ENCODE measurements around the gene CNTN2. TPM values are rescaled to one million over a fixed set of nuclear protein-coding genes. Genes with fewer than 3 reads are reported as not detected.

The CNTN2 gene
- total and polyA plus RNA-seq, 4 donors, result 0.16 to 1.3 TPM; not detected in 2

- no peaks in the 10 kb centered on the region for H3K4me1 ChIP-seq (ENCODE audit: control insufficient read depth in 1 of 2, insufficient read depth in 2 of 2, low read length in 2 of 2)
- no peak overlapping the region for H3K27ac ChIP-seq (ENCODE audit: low read depth in 1 of 2, low read length in 2 of 2)
- WGBS, 2 donors, result 91 to 92% methylated on average over 7 of the region's 7 CpGs
- no peaks in the 10 kb centered on the region for H3K9me3 ChIP-seq (ENCODE audit: control insufficient read depth, low read length)
- no peak overlapping the region for H3K4me3 ChIP-seq (ENCODE audit: low read length in 2 of 2)
- H3K27me3 ChIP-seq (ENCODE audit: control insufficient read depth in 1 of 2, insufficient read depth in 2 of 2, low read length in 1 of 2), result no peaks in the 10 kb centered on the region
- no peak for DNase-seq
- intact Hi-C loops (cut with DNase I), result no loop called here
- no peaks in the 10 kb centered on the region for H3K36me3 ChIP-seq (ENCODE audit: control insufficient read depth in 1 of 2, insufficient read depth in 2 of 2, low read length in 1 of 2)
- no peak for ATAC-seq (ENCODE audit: low FRiP score)
Observed at GRCh38 chr1:205017766-205018165, 25.2 kb upstream of the CNTN2 start.

- ATAC-seq (ENCODE audit: low FRiP score) (no peak), DNase-seq (no peak)
- Histone ChIP-seq H3K36me3 (ENCODE audit: control insufficient read depth in 1 of 2, insufficient read depth in 2 of 2, low read length in 1 of 2) (no peaks in the 10 kb centered on the region), H3K4me1 (ENCODE audit: control insufficient read depth in 1 of 2, insufficient read depth in 2 of 2, low read length in 2 of 2) (no peaks in the 10 kb centered on the region), H3K27me3 (ENCODE audit: control insufficient read depth in 1 of 2, insufficient read depth in 2 of 2, low read length in 1 of 2) (no peaks in the 10 kb centered on the region), H3K27ac (ENCODE audit: low read depth in 1 of 2, low read length in 2 of 2) (no peak overlapping the region), H3K9me3 (ENCODE audit: control insufficient read depth, low read length) (no peaks in the 10 kb centered on the region), H3K4me3 (ENCODE audit: low read length in 2 of 2) (no peak overlapping the region)
- intact Hi-C loops (cut with DNase I), result no loop called here
- WGBS, 2 donors, result 74 to 75% methylated on average over 2 of the region's 2 CpGs
Observed at GRCh38 chr1:205018381-205018780, 24.6 kb upstream of the CNTN2 start.

- DNase-seq, result no peak
- Histone ChIP-seq H3K4me3 (ENCODE audit: low read length in 2 of 2) (no peak overlapping the region), H3K36me3 (ENCODE audit: control insufficient read depth in 1 of 2, insufficient read depth in 2 of 2, low read length in 1 of 2) (no peaks in the 10 kb centered on the region), H3K27me3 (ENCODE audit: control insufficient read depth in 1 of 2, insufficient read depth in 2 of 2, low read length in 1 of 2) (no peaks in the 10 kb centered on the region), H3K27ac (ENCODE audit: low read depth in 1 of 2, low read length in 2 of 2) (no peak overlapping the region), H3K4me1 (ENCODE audit: control insufficient read depth in 1 of 2, insufficient read depth in 2 of 2, low read length in 2 of 2) (no peaks in the 10 kb centered on the region), H3K9me3 (ENCODE audit: control insufficient read depth, low read length) (no peaks in the 10 kb centered on the region)
- no peak for ATAC-seq (ENCODE audit: low FRiP score)
- WGBS, 2 donors, result 84 to 86% methylated on average over 9 of the region's 9 CpGs
- intact Hi-C loops (cut with DNase I), result no loop called here
Observed at GRCh38 chr1:205020466-205020865, 22.5 kb upstream of the CNTN2 start.

- intact Hi-C loops (cut with DNase I), result no loop called here
- 95 to 97% methylated on average over 2 of the region's 2 CpGs for WGBS, 2 donors
- no peak for DNase-seq
- Histone ChIP-seq H3K9me3 (ENCODE audit: control insufficient read depth, low read length) (no peaks in the 10 kb centered on the region), H3K27ac (ENCODE audit: low read depth in 1 of 2, low read length in 2 of 2) (no peak overlapping the region), H3K4me3 (ENCODE audit: low read length in 2 of 2) (no peak overlapping the region), H3K27me3 (ENCODE audit: control insufficient read depth in 1 of 2, insufficient read depth in 2 of 2, low read length in 1 of 2) (no peaks in the 10 kb centered on the region), H3K4me1 (ENCODE audit: control insufficient read depth in 1 of 2, insufficient read depth in 2 of 2, low read length in 2 of 2) (no peaks in the 10 kb centered on the region), H3K36me3 (ENCODE audit: control insufficient read depth in 1 of 2, insufficient read depth in 2 of 2, low read length in 1 of 2) (no peaks in the 10 kb centered on the region)
- no peak for ATAC-seq (ENCODE audit: low FRiP score)
Observed at GRCh38 chr1:205024679-205025078, 18.3 kb upstream of the CNTN2 start.

- Histone ChIP-seq H3K4me1 (ENCODE audit: control insufficient read depth in 1 of 2, insufficient read depth in 2 of 2, low read length in 2 of 2) (no peaks in the 10 kb centered on the region), H3K36me3 (ENCODE audit: control insufficient read depth in 1 of 2, insufficient read depth in 2 of 2, low read length in 1 of 2) (no peaks in the 10 kb centered on the region), H3K27ac (ENCODE audit: low read depth in 1 of 2, low read length in 2 of 2) (no peak overlapping the region), H3K27me3 (ENCODE audit: control insufficient read depth in 1 of 2, insufficient read depth in 2 of 2, low read length in 1 of 2) (no peaks in the 10 kb centered on the region), H3K4me3 (ENCODE audit: low read length in 2 of 2) (no peak overlapping the region), H3K9me3 (ENCODE audit: control insufficient read depth, low read length) (no peaks in the 10 kb centered on the region)
- intact Hi-C loops (cut with DNase I), result no loop called here
- DNase-seq (no peak), ATAC-seq (ENCODE audit: low FRiP score) (no peak)
- WGBS, 2 donors, result 92 to 93% methylated on average over 16 of the region's 16 CpGs
Observed at GRCh38 chr1:205025239-205025638, 17.8 kb upstream of the CNTN2 start.

- DNase-seq (no peak), ATAC-seq (ENCODE audit: low FRiP score) (no peak)
- Histone ChIP-seq H3K27ac (ENCODE audit: low read depth in 1 of 2, low read length in 2 of 2) (no peak overlapping the region), H3K36me3 (ENCODE audit: control insufficient read depth in 1 of 2, insufficient read depth in 2 of 2, low read length in 1 of 2) (no peaks in the 10 kb centered on the region), H3K4me3 (ENCODE audit: low read length in 2 of 2) (no peak overlapping the region), H3K27me3 (ENCODE audit: control insufficient read depth in 1 of 2, insufficient read depth in 2 of 2, low read length in 1 of 2) (no peaks in the 10 kb centered on the region), H3K9me3 (ENCODE audit: control insufficient read depth, low read length) (no peaks in the 10 kb centered on the region), H3K4me1 (ENCODE audit: control insufficient read depth in 1 of 2, insufficient read depth in 2 of 2, low read length in 2 of 2) (no peaks in the 10 kb centered on the region)
- 72 to 76% methylated on average over 6 of the region's 6 CpGs for WGBS, 2 donors
- intact Hi-C loops (cut with DNase I), result no loop called here
Observed at GRCh38 chr1:205026181-205026580, 16.8 kb upstream of the CNTN2 start.

- Histone ChIP-seq H3K36me3 (ENCODE audit: control insufficient read depth in 1 of 2, insufficient read depth in 2 of 2, low read length in 1 of 2) (no peaks in the 10 kb centered on the region), H3K4me3 (ENCODE audit: low read length in 2 of 2) (no peak overlapping the region), H3K27me3 (ENCODE audit: control insufficient read depth in 1 of 2, insufficient read depth in 2 of 2, low read length in 1 of 2) (no peaks in the 10 kb centered on the region), H3K9me3 (ENCODE audit: control insufficient read depth, low read length) (no peaks in the 10 kb centered on the region), H3K4me1 (ENCODE audit: control insufficient read depth in 1 of 2, insufficient read depth in 2 of 2, low read length in 2 of 2) (no peaks in the 10 kb centered on the region), H3K27ac (ENCODE audit: low read depth in 1 of 2, low read length in 2 of 2) (no peak overlapping the region)
- ATAC-seq (ENCODE audit: low FRiP score), result no peak
- DNase-seq, result no peak
- WGBS, 2 donors, result 66 to 69% methylated on average over 7 of the region's 7 CpGs
- intact Hi-C loops (cut with DNase I), result no loop called here
Observed at GRCh38 chr1:205028390-205028789, 14.6 kb upstream of the CNTN2 start.

- no peaks in the 10 kb centered on the region for H3K27me3 ChIP-seq (ENCODE audit: control insufficient read depth in 1 of 2, insufficient read depth in 2 of 2, low read length in 1 of 2)
- ATAC-seq (ENCODE audit: low FRiP score) (no peak), DNase-seq (no peak)
- intact Hi-C loops (cut with DNase I), result no loop called here
- no peaks in the 10 kb centered on the region for H3K4me1 ChIP-seq (ENCODE audit: control insufficient read depth in 1 of 2, insufficient read depth in 2 of 2, low read length in 2 of 2)
- no peak overlapping the region for H3K27ac ChIP-seq (ENCODE audit: low read depth in 1 of 2, low read length in 2 of 2)
- WGBS, 2 donors, result 39 to 60% methylated on average over 4 of the region's 4 CpGs
- H3K9me3 ChIP-seq (ENCODE audit: control insufficient read depth, low read length), result no peaks in the 10 kb centered on the region
- H3K36me3 ChIP-seq (ENCODE audit: control insufficient read depth in 1 of 2, insufficient read depth in 2 of 2, low read length in 1 of 2), result no peaks in the 10 kb centered on the region
- H3K4me3 ChIP-seq (ENCODE audit: low read length in 2 of 2), result no peak overlapping the region
Observed at GRCh38 chr1:205028924-205029323, 14.1 kb upstream of the CNTN2 start.

GRCh38 chr1:205030241-205030640 is 12.8 kb upstream of the CNTN2 start:
- WGBS, 2 donors, result 26 to 29% methylated on average over 6 of the region's 6 CpGs
- Histone ChIP-seq H3K9me3 (ENCODE audit: control insufficient read depth, low read length) (no peaks in the 10 kb centered on the region), H3K4me3 (ENCODE audit: low read length in 2 of 2) (no peak overlapping the region), H3K36me3 (ENCODE audit: control insufficient read depth in 1 of 2, insufficient read depth in 2 of 2, low read length in 1 of 2) (no peaks in the 10 kb centered on the region), H3K27me3 (ENCODE audit: control insufficient read depth in 1 of 2, insufficient read depth in 2 of 2, low read length in 1 of 2) (no peaks in the 10 kb centered on the region), H3K4me1 (ENCODE audit: control insufficient read depth in 1 of 2, insufficient read depth in 2 of 2, low read length in 2 of 2) (no peaks in the 10 kb centered on the region), H3K27ac (ENCODE audit: low read depth in 1 of 2, low read length in 2 of 2) (no peak overlapping the region)
- DNase-seq (no peak), ATAC-seq (ENCODE audit: low FRiP score) (no peak)
- intact Hi-C loops (cut with DNase I), result no loop called here
